ENCODE measurements around the gene SOBP.

- TF ChIP-seq, protein P1, sequence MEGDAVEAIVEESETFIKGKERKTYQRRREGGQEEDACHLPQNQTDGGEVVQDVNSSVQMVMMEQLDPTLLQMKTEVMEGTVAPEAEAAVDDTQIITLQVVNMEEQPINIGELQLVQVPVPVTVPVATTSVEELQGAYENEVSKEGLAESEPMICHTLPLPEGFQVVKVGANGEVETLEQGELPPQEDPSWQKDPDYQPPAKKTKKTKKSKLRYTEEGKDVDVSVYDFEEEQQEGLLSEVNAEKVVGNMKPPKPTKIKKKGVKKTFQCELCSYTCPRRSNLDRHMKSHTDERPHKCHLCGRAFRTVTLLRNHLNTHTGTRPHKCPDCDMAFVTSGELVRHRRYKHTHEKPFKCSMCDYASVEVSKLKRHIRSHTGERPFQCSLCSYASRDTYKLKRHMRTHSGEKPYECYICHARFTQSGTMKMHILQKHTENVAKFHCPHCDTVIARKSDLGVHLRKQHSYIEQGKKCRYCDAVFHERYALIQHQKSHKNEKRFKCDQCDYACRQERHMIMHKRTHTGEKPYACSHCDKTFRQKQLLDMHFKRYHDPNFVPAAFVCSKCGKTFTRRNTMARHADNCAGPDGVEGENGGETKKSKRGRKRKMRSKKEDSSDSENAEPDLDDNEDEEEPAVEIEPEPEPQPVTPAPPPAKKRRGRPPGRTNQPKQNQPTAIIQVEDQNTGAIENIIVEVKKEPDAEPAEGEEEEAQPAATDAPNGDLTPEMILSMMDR (conservative IDR thresholded peaks at IDR 0.05): no peak
- TF ChIP-seq EZH2 (IDR thresholded peaks at IDR 0.05; ENCODE audit: low read depth): no peak
Observed at GRCh38 chr6:107656883-107657282, 167.0 kb downstream of the SOBP start.

Data from PC-9 (cell line).